Adrenal gland (tissue), 12 donors: ENCODE data around the gene RER1. TPM values are rescaled to one million over a fixed set of nuclear protein-coding genes. Genes with fewer than 3 reads are reported as not detected.

Experiments
- DNase-seq, 7 donors: peaks; one replicate each; pipeline ENCODE4 v3.0.0-alpha.2; 2019 to 2020
- H3K27ac ChIP-seq, 5 donors: fragments of 200-600 bp; sonication (generic) in 4 of 5; 1 replicate in 3 of 5; 2 replicates in 2 of 5; pipeline versions ENCODE4 v1.5.1 to v1.8.0; 2016 to 2020; ENCODE audit warnings: mild to moderate bottlenecking in 1 of 5
- H3K27me3 ChIP-seq: fragments of 200-600 bp; 2 replicates; pipeline ENCODE4 v1.8.0; 2021
- H3K36me3 ChIP-seq, 2 donors: fragments of 200-600 bp; replicated peaks in 1 of 2; 1 replicate in 1 of 2; 2 replicates in 1 of 2; pipeline versions ENCODE4 v1.5.1 to v1.8.0; 2018 to 2022
- H3K4me1 ChIP-seq, 2 donors: fragments of 200-600 bp; replicated peaks in 1 of 2; 1 replicate in 1 of 2; 2 replicates in 1 of 2; pipeline versions ENCODE4 v1.5.1 to v1.8.0; 2018 to 2021
- H3K4me3 ChIP-seq, 4 donors: fragments of 200-600 bp; sonication (generic) in 3 of 4; one replicate each; pipeline ENCODE4 v1.5.1; 2016 to 2018
- H3K9me3 ChIP-seq, 3 donors: fragments of 200-600 bp; sonication (generic) in 1 of 3; replicated peaks in 1 of 3; 1 replicate in 2 of 3; 2 replicates in 1 of 3; pipeline versions ENCODE4 v1.5.1 to v1.8.0; 2016 to 2021
- POLR2A ChIP-seq, 2 donors: fragments of 450-650 bp; IDR thresholded peaks; one replicate each; pipeline ENCODE4 v1.6.1; 2017; ENCODE audit warnings: antibody characterized with exemption in 2 of 2, mild to moderate bottlenecking in 2 of 2, moderate library complexity in 1 of 2
- WGBS, 4 donors: extraction: QIAGEN DNeasy Blood & Tissue Kit in 2 of 4; methylation state at CpG; one replicate each; pipeline versions ENCODE4 v1.1.5 to v1.1.7; 2013 to 2017; 5-methylcytosine and 5-hydroxymethylcytosine counted together
- intact Hi-C, 2 donors: fragments of 100-400 bp; cut with DNase I; formaldehyde crosslinking; loops; one replicate each; pipeline versions ENCODE4 v1.14.1 to v1.15.0; 2022 to 2023
- polyA plus RNA-seq, 3 donors: library from polyadenylated mRNA; stranded (reverse); fragments of 200-250 nt in 2 of 3; fragments of 350-450 nt in 1 of 3; fragmentation: Illumina TruSeq in 1 of 3; extraction: RNeasy Lipid Tissue Mini Kit (QIAGEN cat#74804) in 1 of 3; gene quantifications; one replicate each; pipeline ENCODE4 v1.2.3, GENCODE V29; 2013 to 2014
- total RNA-seq, 9 donors: library from RNA; depleted of rRNA in 4 of 9; stranded (reverse); fragments of >200 nt in 4 of 9; fragments of 120-200 nt in 1 of 9; fragmentation: NEBNext Ultra II Directional in 1 of 9; extraction: Animal tissue kit (Norgen Biotek cat#: 25700) in 1 of 9; gene quantifications; one replicate each; pipeline versions ENCODE4 v1.1.0 to v1.2.4, GENCODE V29; 2013 to 2023
- TF ChIP-seq, protein P1 (sequence below), 6 experiments: fragments of 450-650 bp in 4 of 6; fragments of 200-600 bp in 2 of 6; sonication (generic) in 1 of 6; IDR thresholded peaks; 1 replicate in 5 of 6; 2 replicates in 1 of 6; pipeline versions ENCODE4 v1.5.1 to v1.8.0; 2016 to 2021; ENCODE audit warnings: antibody characterized with exemption in 6 of 6, mild to moderate bottlenecking in 2 of 6, moderate library complexity in 1 of 6
- donor health status: healthy with polysubstance abuse.
- donor health status: Bipolar disorder and iron deficiency.
- donor health status: DM: yes; HTN: yes; CAD: no.
- donor health status: DM: no; HTN: no; CAD: no.
- donor health status: DM: no; HTN: no; CAD: no.
- donor health status: DM: yes; HTN: yes; CAD: no.

The RER1 gene
- total and polyA plus RNA-seq, 12 donors, result 106 to 345 (median 167) TPM

DNA sequence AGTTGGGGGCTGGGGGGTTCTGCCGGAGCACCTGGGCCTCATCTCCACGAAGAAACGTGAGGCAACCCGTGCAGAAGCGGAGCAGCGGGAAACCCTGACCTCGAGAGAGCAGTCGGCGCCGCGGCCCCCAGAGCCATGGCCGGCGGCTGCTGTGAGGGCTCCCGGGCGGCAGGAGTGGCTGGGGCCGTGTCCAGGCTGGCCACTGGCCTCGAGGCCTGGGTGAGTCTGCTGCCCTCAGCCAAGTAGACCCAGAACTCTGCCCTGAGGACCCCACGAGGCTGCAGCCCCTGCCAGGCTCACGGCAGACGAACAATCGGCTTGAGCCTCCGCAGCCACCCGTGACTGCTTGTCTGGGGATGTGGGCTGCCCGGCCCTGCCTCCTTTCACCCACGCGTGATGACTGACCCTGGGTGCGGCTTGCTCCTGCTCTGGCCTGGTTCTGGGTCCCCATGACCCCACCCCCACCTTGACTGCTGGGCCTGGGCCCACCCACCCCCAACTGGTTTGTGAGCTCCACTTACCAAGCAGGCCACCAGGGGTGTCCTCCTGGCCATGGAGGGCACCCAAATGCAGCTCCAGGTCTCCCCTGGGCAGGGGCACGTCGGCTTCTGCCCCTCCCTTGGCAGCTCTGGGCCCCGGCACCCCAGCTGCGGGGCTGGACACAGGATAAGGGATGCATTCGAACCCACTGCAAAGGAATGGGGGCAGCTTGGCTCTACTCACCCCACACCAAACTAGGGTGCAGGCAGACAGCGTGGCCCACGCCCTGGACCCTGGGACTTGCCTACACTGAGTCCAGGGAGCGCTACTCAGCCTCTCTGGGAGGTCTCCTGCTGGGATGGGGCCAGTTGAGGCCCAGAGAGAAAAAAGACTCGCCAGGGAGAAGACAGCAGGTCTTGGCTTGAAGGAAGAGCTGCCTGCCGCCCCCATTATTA, 34.5 kb upstream of the RER1 start:
- WGBS, 4 donors, result 77 to 87% (median 82%) methylated on average over 11 to 37 of the region's 37 CpGs
- Histone ChIP-seq H3K4me3 (no peak overlapping the region), H3K9me3 (no peaks in the 10 kb centered on the region), H3K27me3 (no peaks in the 10 kb centered on the region), H3K4me1 (no peaks in the 10 kb centered on the region), H3K27ac (no peak overlapping the region), H3K36me3 (no peaks in the 10 kb centered on the region)
- no peak for DNase-seq
- TF ChIP-seq, protein P1, sequence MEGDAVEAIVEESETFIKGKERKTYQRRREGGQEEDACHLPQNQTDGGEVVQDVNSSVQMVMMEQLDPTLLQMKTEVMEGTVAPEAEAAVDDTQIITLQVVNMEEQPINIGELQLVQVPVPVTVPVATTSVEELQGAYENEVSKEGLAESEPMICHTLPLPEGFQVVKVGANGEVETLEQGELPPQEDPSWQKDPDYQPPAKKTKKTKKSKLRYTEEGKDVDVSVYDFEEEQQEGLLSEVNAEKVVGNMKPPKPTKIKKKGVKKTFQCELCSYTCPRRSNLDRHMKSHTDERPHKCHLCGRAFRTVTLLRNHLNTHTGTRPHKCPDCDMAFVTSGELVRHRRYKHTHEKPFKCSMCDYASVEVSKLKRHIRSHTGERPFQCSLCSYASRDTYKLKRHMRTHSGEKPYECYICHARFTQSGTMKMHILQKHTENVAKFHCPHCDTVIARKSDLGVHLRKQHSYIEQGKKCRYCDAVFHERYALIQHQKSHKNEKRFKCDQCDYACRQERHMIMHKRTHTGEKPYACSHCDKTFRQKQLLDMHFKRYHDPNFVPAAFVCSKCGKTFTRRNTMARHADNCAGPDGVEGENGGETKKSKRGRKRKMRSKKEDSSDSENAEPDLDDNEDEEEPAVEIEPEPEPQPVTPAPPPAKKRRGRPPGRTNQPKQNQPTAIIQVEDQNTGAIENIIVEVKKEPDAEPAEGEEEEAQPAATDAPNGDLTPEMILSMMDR (IDR thresholded peaks at IDR 0.05), result no peak
- no peak for TF ChIP-seq POLR2A (IDR thresholded peaks at IDR 0.05)
- intact Hi-C loops, result no loop called here

GRCh38 chr1:2358072-2358471, 33.6 kb upstream of the RER1 start:
- no peak for DNase-seq
- WGBS, 4 donors, result 83 to 93% (median 89%) methylated on average over 8 to 13 of the region's 13 CpGs
- Histone ChIP-seq H3K4me1 (no peaks in the 10 kb centered on the region), H3K27me3 (no peaks in the 10 kb centered on the region), H3K27ac (no peak overlapping the region), H3K4me3 (no peak overlapping the region), H3K36me3 (no peaks in the 10 kb centered on the region), H3K9me3 (no peaks in the 10 kb centered on the region)
- intact Hi-C loops, result no loop called here
- TF ChIP-seq, protein P1 (IDR thresholded peaks at IDR 0.05), result no peak
- no peak for TF ChIP-seq POLR2A (IDR thresholded peaks at IDR 0.05)

GRCh38 chr1:2358651-2359640, 32.7 kb upstream of the RER1 start:
- no peaks in the 10 kb centered on the region for H3K4me1 ChIP-seq
- H3K4me3 ChIP-seq, result no peak overlapping the region
- 82 to 92% (median 90%) methylated on average over 17 to 24 of the region's 24 CpGs for WGBS, 4 donors
- no peaks in the 10 kb centered on the region for H3K36me3 ChIP-seq
- H3K27ac ChIP-seq, result no peak overlapping the region
- no peaks in the 10 kb centered on the region for H3K27me3 ChIP-seq
- TF ChIP-seq POLR2A (IDR thresholded peaks at IDR 0.05), result no peak
- TF ChIP-seq, protein P1 (IDR thresholded peaks at IDR 0.05), result no peak
- DNase-seq, result no peak
- intact Hi-C loops, result no loop called here
- H3K9me3 ChIP-seq, result no peaks in the 10 kb centered on the region
